DMS53 treated with DMSO at 0.1 percent for 48 hours (cell line): ENCODE data around the gene NBPF26.
A peak's percentile ranks its signal among the peaks of the same experiment; 100 is the strongest.
"Not testable (repeated sequence)": the region's sequence is repeated elsewhere in the genome, so short reads cannot be mapped to it uniquely, and the experiment has no call there.

Source experiments
- DNase-seq: peaks from one replicate; lab custom pipeline; 2025; ENCODE audit not compliant: unreplicated experiment; lab: John Stamatoyannopoulos, UW

NBPF26 gene

GRCh38 chr1:120850537-120851421 lies 127.0 kb downstream of the NBPF26 start:
- DNase-seq = peak; percentile 56

- not testable (repeated sequence) for DNase-seq
Measured at GRCh38 chr1:120858144-120858543, 134.4 kb downstream of the NBPF26 start.

GRCh38 chr1:120859615-120860234 lies 136.0 kb downstream of the NBPF26 start:
- DNase-seq = not testable (repeated sequence)

DNA sequence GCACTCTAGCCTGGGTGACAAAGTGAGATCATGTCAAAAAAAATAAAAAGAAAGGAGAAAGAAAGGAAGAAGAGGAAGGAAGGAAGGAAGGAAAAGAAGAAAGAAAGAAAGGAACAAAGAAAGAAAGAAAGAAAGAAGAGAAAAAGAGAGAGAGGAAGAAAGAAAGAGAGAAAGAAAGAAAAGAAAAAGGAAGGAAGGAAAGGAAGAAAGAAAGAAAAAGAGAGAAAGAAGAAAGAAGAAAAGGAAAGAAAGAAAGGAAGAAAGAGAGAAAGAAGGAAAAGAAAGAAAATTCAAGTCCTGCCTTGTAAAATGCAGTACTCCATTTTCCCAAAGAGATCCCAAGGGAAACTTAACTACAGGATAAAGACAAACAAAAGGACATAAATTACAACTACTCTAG lies 154.5 kb downstream of the NBPF26 start:
- DNase-seq = not testable (repeated sequence)

- DNase-seq = not testable (repeated sequence)
Measured at GRCh38 chr1:120880056-120880455, 156.3 kb downstream of the NBPF26 start.

GRCh38 chr1:120881934-120882333 lies 158.2 kb downstream of the NBPF26 start:
- not testable (repeated sequence) for DNase-seq
